Measurements from ENCODE around the gene KLHL15. TPM values are rescaled to one million over a fixed set of nuclear protein-coding genes. Genes with fewer than 3 reads are reported as not detected.

Gene KLHL15
- total RNA-seq, 1 donor from 2014 or later, result 3.1 TPM

GRCh38 chrX:23952984-23953907, 73.7 kb downstream of the KLHL15 start:
- intact Hi-C loops (cut with DNase I), result no loop called here
- Histone ChIP-seq H3K36me3 (no peaks in the 10 kb centered on the region), H3K9me3 (no peaks in the 10 kb centered on the region), H3K4me3 (peak overlapping the region; percentile 6 to 15), H3K27me3 (no peaks in the 10 kb centered on the region), H3K4me1 (no peaks in the 10 kb centered on the region), H3K27ac (no peak overlapping the region)
- no peak for DNase-seq (ENCODE audit: low spot score in 2 of 2)
- TF ChIP-seq CTCF (IDR thresholded peaks at IDR 0.05), result no peak

GRCh38 chrX:23952391-23952790, 74.6 kb downstream of the KLHL15 start:
- Histone ChIP-seq H3K4me1 (no peaks in the 10 kb centered on the region), H3K9me3 (no peaks in the 10 kb centered on the region), H3K27ac (no peak overlapping the region), H3K27me3 (no peaks in the 10 kb centered on the region), H3K36me3 (no peaks in the 10 kb centered on the region), H3K4me3 (no peak overlapping the region)
- no peak for TF ChIP-seq CTCF (IDR thresholded peaks at IDR 0.05)
- no peak for DNase-seq (ENCODE audit: low spot score in 2 of 2)
- intact Hi-C loops (cut with DNase I), result no loop called here

- no peak overlapping the region for H3K4me3 ChIP-seq
- H3K36me3 ChIP-seq, result no peaks in the 10 kb centered on the region
- intact Hi-C loops (cut with DNase I), result no loop called here
- H3K27ac ChIP-seq, result no peak overlapping the region
- H3K9me3 ChIP-seq, result no peaks in the 10 kb centered on the region
- H3K27me3 ChIP-seq, result no peaks in the 10 kb centered on the region
- H3K4me1 ChIP-seq, result no peaks in the 10 kb centered on the region
- TF ChIP-seq CTCF (IDR thresholded peaks at IDR 0.05), result no peak
- no peak for DNase-seq (ENCODE audit: low spot score in 2 of 2)
Measured at GRCh38 chrX:23945206-23945605, 81.8 kb downstream of the KLHL15 start.

- Histone ChIP-seq H3K36me3 (no peaks in the 10 kb centered on the region), H3K4me1 (no peaks in the 10 kb centered on the region), H3K27ac (no peak overlapping the region), H3K27me3 (no peaks in the 10 kb centered on the region), H3K4me3 (no peak overlapping the region), H3K9me3 (no peaks in the 10 kb centered on the region)
- no peak for TF ChIP-seq CTCF (IDR thresholded peaks at IDR 0.05)
- DNase-seq (ENCODE audit: low spot score in 2 of 2), result no peak
- intact Hi-C loops (cut with DNase I), result no loop called here
Measured at GRCh38 chrX:23944234-23944633, 82.8 kb downstream of the KLHL15 start.

GRCh38 chrX:23939203-23939602, 87.8 kb downstream of the KLHL15 start:
- intact Hi-C loops (cut with DNase I), result no loop called here
- H3K4me1 ChIP-seq, result no peaks in the 10 kb centered on the region
- no peak for DNase-seq (ENCODE audit: low spot score in 2 of 2)
- H3K4me3 ChIP-seq, result no peak overlapping the region
- H3K36me3 ChIP-seq, result no peaks in the 10 kb centered on the region
- TF ChIP-seq CTCF (IDR thresholded peaks at IDR 0.05), result no peak
- H3K9me3 ChIP-seq, result no peaks in the 10 kb centered on the region
- no peak overlapping the region for H3K27ac ChIP-seq
- H3K27me3 ChIP-seq, result no peaks in the 10 kb centered on the region
